HPDE6-E6E7 (cell line): ENCODE measurements around the gene POU4F1.

ENCODE experiments used
- DNase-seq: peaks from one replicate; pipeline ENCODE4 v3.0.0; 2011; ENCODE audit warnings: missing footprints; ENCODE audit errors: extremely low spot score

The POU4F1 gene

GRCh38 chr13:78606471-78607408 is 3.4 kb upstream of the POU4F1 start:
- no peak for DNase-seq

DNA sequence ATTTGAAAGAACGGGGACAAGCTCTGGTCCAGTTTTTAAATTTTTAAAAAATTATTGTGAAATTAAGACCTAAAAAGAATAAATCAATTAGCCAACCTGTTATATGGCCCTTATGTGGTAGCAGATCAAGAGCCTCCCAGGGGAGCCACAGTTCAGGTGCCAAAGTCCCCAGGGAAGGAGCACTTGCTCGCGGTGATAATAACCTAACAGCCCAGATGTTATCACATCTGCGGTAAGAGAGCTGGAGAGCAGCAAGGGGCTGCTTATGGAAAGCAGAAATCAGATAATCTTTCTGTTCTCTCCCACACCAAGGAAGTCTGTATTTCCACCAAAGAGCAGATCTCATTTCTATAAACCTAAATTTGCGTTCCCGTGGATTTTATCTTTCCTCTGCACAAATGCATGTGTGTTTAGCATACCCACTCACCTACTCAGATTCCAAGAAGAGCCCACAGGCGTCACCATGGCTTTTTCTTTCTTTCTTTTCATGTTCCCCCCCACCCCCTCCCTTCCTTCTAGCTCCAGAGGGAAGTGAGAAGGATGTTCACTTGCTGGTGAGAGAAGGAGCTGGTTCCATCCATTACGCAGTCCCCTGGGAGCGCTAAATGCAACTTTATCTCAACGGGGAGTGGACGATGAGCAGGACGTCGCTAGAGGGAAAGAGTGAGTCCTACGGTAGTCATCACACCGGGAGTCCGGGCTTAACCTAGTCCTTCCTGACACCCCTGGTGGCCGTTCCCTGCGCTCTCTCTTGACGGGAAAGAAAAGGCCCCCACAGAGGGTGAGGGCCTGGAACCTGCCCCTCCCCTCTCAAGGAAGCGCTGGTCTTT is 1.6 kb upstream of the POU4F1 start:
- no peak for DNase-seq

- DNase-seq: no peak
Measured at GRCh38 chr13:78602561-78603239, 652 bp downstream of the POU4F1 start.

DNA sequence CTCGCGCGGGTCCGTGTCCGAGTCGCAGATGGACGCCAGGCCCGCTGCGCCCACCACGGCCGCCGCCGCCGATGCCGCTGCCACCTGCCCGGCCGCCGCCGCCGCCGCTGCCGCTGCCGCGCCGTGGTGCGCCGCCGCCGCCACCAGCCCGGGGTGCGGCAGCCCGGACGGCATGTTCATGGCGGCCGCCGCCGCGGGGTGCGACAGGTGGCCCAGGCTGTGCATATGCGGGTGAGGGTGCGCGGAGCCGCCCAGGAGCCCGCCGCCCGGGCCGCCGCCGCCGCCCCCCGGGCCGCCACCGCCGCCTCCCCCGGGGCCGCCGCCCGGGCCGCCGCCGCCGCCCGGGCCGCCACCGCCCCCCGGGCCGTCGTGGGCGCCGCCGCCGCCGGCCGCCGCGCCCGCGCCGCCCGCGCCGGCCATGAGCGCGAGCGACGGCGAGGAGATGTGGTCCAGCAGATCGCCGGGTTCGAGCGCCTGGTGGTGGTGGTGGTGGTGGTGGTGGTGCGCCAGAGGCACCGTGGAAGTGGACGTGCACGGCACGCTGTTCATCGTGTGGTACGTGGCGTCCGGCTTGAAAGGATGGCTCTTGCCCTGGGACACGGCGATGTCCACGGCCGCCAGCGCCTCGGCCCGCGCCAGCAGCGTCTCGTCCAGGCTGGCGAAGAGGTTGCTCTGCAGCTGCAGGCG is 1.3 kb downstream of the POU4F1 start:
- DNase-seq: no peak

DNA sequence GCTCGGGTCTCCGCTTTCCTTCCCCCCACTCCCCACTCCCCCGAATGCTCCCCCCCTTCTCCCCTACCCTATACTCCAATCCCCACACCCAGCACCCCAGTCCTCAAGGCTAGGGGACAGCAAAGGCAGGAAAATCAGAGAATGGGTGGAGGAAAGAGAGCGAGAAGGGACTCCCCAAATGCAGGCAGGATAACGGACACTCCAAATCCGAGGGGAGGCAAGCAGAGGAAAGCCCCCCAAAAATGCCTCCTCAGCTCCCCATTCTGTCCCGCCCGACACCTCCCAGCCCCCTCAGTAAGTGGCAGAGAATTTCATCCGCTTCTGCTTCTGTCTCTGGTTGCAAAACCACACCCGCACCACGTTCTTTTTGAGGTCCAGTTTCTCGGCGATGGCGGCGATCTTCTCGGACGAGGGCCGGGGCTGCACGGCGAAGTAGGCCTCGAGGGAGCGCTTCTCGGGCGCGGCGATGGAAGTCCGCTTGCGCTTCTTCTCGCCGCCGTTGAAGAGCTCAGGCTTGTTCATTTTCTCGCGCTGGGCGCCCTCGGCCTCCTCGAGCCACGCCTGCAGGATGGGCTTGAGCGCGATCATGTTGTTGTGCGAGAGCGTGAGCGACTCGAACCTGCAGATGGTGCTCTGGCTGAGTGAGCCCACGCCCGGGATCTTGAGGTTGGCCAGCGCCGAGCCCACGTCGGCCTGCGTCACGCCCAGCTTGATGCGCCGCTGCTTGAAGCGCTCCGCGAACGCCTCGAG is 2.1 kb downstream of the POU4F1 start:
- DNase-seq: no peak

GRCh38 chr13:78600280-78600883 is 3.0 kb downstream of the POU4F1 start:
- DNase-seq: no peak

DNA sequence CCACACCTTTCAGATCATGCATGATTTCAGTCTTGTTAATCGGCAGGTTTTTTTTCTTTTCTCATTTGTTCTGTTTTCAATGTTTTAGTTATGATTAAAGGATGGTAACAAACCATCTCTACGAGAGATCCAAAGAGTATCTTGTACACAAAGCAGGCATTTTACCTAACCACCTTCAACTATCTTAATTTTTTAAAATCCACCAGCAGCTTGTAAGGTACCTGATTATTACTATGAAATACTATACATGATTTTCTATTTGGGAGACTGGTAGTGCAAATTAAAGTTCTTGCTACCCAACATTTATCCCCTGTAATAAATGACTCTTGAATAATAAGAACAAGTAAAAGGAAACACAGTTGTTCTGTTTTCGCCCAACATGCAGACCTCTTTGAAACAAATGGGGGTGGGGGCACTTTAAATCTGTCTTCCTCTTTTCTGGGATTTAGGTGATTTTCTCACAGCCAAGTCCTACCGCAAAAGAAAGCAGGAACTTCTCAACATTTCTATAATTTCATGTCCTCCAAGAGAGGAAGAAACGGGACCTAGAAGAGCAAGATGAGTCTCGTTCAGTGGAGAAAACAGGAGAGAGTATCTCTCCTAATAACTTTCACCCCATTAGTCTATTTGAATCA is 3.6 kb downstream of the POU4F1 start:
- no peak for DNase-seq

DNA sequence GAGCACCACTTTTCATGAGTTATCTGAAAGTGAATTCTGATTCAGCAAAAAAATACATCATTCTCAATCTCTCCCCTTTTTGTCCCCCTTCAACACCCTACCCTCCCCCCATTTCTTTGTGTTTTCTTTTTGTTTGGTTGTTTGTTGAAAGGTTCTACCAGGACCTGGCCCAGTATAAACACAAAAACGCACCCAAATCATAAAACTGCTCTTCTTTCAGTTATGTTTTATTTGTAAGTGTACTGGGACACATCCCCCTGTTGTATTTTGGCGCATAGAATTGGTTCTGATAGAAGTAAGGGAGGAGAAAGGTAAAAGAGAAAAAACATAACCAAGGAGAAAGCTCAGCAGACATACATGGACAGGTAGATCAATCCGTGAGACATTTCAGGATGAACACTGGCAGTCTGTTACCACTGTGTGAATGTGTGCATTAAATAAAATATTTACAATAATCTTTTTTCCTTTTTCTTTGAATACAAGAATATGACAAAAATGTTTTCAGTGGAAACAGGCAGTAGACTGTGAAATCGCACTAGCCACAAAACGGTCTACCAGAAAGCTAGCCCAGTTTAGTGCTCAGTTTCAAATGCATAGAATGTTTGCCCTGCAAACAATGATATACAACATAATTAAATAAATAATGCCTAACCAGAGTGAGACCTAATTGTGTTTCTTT is 4.2 kb downstream of the POU4F1 start:
- no peak for DNase-seq

DNA sequence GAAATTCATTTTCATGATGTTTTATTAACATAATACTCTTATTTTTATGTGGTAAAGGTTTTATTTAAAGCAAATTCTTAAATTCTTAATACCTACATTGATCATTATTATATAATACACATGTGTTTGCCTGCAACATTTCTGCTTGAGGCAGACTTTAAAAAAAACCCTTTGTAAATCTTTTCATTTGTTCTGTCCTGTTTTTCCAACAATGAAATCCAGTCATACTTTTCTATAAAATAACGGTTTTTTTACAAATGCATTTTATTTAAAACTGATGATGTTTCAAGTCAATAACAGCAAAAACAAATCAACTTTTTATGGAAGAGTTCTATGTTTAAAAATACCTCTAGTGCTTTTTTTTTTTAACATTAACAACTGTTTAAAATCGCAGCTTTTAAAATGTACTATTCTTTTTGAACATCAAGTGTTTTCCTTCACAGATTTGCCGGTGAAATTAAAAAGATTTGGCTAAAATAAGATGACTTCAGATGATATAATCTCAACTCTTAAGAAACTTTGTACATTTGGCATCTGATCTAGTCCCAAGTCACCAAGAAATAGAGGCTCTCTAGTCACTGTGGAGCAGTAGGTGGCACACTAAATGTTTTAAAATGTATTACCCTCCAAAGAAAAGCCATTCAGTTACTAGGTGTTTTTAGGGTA is 5.1 kb downstream of the POU4F1 start:
- DNase-seq: no peak

DNA sequence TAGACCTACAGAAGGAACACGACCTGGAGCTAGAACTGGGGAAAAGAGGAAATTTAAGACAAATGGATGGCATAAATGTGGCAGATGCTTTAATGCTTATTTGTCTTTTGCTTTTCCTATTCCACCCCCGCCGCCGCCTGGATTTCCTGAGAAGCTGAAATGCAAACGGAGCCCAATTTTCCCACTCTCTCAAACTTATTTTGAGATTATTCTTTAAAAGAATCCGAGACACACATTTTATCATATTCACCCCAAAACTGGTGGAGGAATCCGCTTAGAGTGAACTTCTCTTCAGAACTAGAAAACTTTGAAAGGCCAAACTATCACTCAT is 5.8 kb downstream of the POU4F1 start:
- DNase-seq: no peak

- DNase-seq: no peak
Measured at GRCh38 chr13:78596736-78597601, 6.4 kb downstream of the POU4F1 start.

DNA sequence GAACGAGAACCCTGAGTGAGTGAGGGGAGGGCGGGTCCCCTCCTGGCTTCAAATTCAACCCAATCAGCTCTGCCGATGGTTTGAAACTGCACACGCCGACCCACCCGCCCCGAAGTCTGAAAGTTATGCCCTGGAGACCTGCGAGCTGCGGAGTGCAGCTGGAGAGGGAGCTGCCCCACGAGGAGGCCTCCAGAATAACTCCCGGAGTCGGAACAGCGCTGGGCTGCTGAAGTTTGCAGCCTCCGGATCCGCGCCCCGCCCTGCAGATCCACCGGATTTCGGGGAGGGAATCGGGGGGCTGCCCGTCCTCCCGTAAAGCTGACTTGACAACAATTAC is 7.0 kb downstream of the POU4F1 start:
- no peak for DNase-seq

DNA sequence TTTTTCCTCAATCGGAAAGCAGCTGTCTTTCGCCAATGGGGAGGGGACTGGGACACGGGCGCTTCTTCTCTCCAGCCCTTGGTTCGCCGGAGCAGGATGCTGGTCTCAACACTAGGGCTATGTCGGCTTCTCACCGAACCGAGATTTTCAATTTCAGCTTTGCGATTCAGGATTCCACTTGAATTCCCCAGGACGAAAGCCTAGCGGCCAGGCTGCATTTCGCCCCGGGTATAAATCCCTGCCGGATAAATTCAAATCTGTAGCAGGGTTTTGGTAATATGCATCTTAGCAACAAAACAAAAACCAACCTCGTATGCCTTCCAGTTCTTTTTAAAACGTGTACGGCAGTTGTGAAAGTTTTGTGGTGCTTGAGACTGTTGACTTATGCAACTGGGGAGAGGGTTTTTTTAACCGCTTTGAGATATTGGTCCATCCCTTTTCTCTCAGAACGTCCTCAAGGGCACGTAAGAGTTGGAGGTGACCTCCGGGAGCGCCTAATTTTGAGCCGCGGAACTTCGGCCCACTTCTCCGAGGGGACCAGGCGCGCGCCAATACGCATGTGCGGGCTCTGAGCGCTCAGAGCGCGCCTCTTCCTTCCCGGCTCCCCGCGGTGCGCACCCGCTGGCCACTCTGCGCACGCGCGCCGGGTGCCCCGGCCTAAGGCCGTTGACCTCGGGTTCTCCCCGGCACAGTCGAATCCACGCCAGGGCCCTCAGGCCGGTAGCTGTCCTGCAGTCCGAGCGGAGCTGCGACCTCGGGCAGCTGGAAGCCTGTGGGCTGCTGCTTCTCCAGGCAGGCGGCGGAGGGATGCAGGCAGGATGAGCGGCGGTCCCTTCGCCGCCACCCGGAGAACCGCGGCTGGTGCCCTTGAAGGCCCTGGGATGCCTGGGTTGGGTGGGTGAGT is 7.6 kb downstream of the POU4F1 start:
- no peak for DNase-seq

- no peak for DNase-seq
Measured at GRCh38 chr13:78594456-78594975, 8.8 kb downstream of the POU4F1 start.

DNA sequence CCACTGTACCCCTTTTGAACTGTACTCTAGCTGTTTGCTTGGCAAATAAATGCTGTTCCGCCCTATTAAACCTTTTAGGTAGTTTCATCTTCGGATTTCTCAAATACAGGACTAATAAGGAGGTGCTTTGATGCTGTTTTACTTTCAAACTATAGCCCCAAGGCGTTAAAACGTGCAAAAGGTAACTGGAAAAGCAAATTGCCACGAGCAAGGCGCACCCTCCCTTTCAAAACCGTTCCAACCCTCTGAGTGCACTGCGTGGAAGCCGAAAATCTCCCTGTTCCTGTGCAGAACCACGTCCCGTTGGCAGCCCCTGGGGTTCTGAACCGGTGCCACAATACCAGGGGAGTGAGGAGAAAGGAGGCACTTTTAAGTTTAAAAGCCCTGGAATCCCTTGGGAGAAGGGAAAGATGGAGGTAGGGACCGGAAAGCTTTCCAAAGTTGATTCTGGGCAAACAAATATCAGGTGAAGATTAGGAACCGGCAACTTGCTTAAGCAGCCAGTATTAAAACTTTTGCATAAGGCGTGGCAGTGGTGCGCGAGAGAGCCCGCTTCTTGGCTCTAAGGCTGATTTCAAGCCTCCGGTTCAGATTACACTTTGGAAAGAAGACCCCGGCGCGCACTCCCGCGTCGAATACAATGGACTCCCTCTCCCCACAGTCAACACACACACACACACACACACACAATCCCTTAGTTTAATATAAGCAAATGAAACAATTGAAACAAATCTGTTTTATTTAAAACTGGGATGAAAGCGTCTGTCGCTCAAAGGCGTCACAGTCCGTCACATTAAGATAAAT is 9.5 kb downstream of the POU4F1 start:
- no peak for DNase-seq

DNA sequence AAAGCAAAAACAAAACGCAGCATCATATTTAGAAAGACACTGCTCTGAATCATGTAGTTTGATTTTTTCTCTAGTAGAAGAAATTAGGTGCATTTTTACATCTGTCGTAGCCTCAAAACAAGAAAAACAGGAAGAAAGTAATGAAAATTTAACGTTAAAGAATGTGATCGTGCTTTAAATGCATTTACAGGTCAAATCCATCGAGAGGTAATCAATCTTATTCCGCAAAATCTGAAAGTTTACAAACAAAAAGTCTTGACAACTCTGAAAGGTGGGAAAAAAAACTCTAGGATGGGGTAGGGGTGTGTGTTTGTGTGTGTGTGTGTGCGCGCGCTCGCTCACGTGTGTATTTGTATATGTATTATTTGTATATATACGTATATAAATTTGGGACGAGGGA is 10.2 kb downstream of the POU4F1 start:
- no peak for DNase-seq
